ENCODE results near the gene MYL10. TPM values are rescaled to one million over a fixed set of nuclear protein-coding genes. Genes with fewer than 3 reads are reported as not detected.

Gene MYL10
- polyA plus RNA-seq, 1 of the 3 experiments (the other 2 are of a cell fraction), result not detected

- H3K4me1 ChIP-seq (ENCODE audit: control insufficient read depth in 1 of 2, insufficient read depth in 2 of 2, low read depth in 1 of 2, low read length in 1 of 2), result no peaks in the 10 kb centered on the region
- ChIA-PET POLR2A (no interaction called here), CTCF (interaction anchor here (1.9 to 3.2 kb wide), 2 partner anchors 20 to 231 kb away, joined by 6 to 15 read pairs; no protein-coding TSS in a partner anchor)
- no peaks in the 10 kb centered on the region for H3K36me3 ChIP-seq (replicated peaks in 1 of 2; ENCODE audit: control insufficient read depth in 1 of 2, insufficient read depth in 2 of 2, low read length in 1 of 2)
- no peaks in the 10 kb centered on the region for H3K9me3 ChIP-seq
- no peak overlapping the region for H3K4me2 ChIP-seq
- H3K4me3 ChIP-seq (ENCODE audit: low read depth in 2 of 2, low read length in 1 of 2), result no peak overlapping the region
- H3F3A ChIP-seq (replicated peaks; ENCODE audit: insufficient read depth), result no peaks in the 10 kb centered on the region
- no peak for DNase-seq
- TF ChIP-seq MAX (IDR thresholded peaks at IDR 0.05; ENCODE audit: low read depth), result no peak
- no peak for TF ChIP-seq FOXJ3 (CRISPR knock-in tag; IDR thresholded peaks at IDR 0.05)
- no peak for TF ChIP-seq NFIC (IDR thresholded peaks at IDR 0.05; ENCODE audit: borderline replicate concordance)
- no peak for TF ChIP-seq TEAD4 (IDR thresholded peaks at IDR 0.05; ENCODE audit: borderline replicate concordance, insufficient read depth)
- no peak for TF ChIP-seq SMC3 (IDR thresholded peaks at IDR 0.05; ENCODE audit: low read depth, low read length)
- TF ChIP-seq RXRA (IDR thresholded peaks at IDR 0.05; ENCODE audit: borderline replicate concordance, low read depth), result no peak
- TF ChIP-seq TAF1 (IDR thresholded peaks at IDR 0.05; ENCODE audit: borderline replicate concordance, low read depth, low read length), result no peak
- TF ChIP-seq EP300 (IDR thresholded peaks at IDR 0.05; ENCODE audit: borderline replicate concordance in 1 of 2, low read depth in 1 of 2, low read length in 1 of 2), result no peak
- TF ChIP-seq TCF12 (IDR thresholded peaks at IDR 0.05), result no peak
- TF ChIP-seq MEF2A (IDR thresholded peaks at IDR 0.05; ENCODE audit: borderline replicate concordance, low read depth), result no peak
- no peak for TF ChIP-seq CHD2 (IDR thresholded peaks at IDR 0.05; ENCODE audit: low read length, partially characterized antibody)
- TF ChIP-seq SIN3A (IDR thresholded peaks at IDR 0.05; ENCODE audit: borderline replicate concordance, low read depth, low read length), result no peak
- TF ChIP-seq IRF3 (IDR thresholded peaks at IDR 0.05; ENCODE audit: low read depth, low read length), result no peak
- H4K20me1 ChIP-seq (ENCODE audit: insufficient read depth), result no peaks in the 10 kb centered on the region
- no peaks in the 10 kb centered on the region; the same call in 1 of the 2 replicates for H3K27me3 ChIP-seq (ENCODE audit: insufficient read depth)
- H3K9ac ChIP-seq, result no peak overlapping the region
- no peak overlapping the region for H2AFZ ChIP-seq (ENCODE audit: low read depth)
- no peaks in the 10 kb centered on the region for H3K79me2 ChIP-seq (ENCODE audit: insufficient read depth)
- no peaks in the 10 kb centered on the region for H3K9me2 ChIP-seq
- WGBS (ENCODE audit: low lambda C conversion rate), result 92% methylated on average over 3 of the region's 3 CpGs
- no peak overlapping the region for H3K27ac ChIP-seq (ENCODE audit: low read depth in 2 of 2, low read length in 1 of 2)
Measured at GRCh38 chr7:101582971-101583370, 46.1 kb downstream of the MYL10 start.

GRCh38 chr7:101581891-101582290 lies 47.2 kb downstream of the MYL10 start:
- ChIA-PET CTCF (interaction anchor here (0.6 to 3.2 kb wide), 3 partner anchors 21 to 232 kb away, joined by 3 to 15 read pairs (median 6); no protein-coding TSS in a partner anchor), POLR2A (no interaction called here)
- 62% methylated on average over 10 of the region's 10 CpGs for WGBS (ENCODE audit: low lambda C conversion rate)
- H3K4me2 ChIP-seq, result no peak overlapping the region
- TF ChIP-seq MEF2A (IDR thresholded peaks at IDR 0.05; ENCODE audit: borderline replicate concordance, low read depth) (no peak), RCOR1 (IDR thresholded peaks at IDR 0.05; ENCODE audit: low read length) (no peak), GATA2 (CRISPR knock-in tag; IDR thresholded peaks at IDR 0.05) (no peak), USF2 (IDR thresholded peaks at IDR 0.05; ENCODE audit: borderline replicate concordance, low read depth, low read length) (no peak), SIN3A (IDR thresholded peaks at IDR 0.05; ENCODE audit: borderline replicate concordance, low read depth, low read length) (no peak), MAX (IDR thresholded peaks at IDR 0.05; ENCODE audit: low read depth) (no peak), EP300 (IDR thresholded peaks at IDR 0.05; ENCODE audit: borderline replicate concordance in 1 of 2, low read depth in 1 of 2, low read length in 1 of 2) (no peak), PBX3 (IDR thresholded peaks at IDR 0.05) (no peak)
- no peaks in the 10 kb centered on the region for H3F3A ChIP-seq (replicated peaks; ENCODE audit: insufficient read depth)
- H3K9ac ChIP-seq, result no peak overlapping the region
- H2AFZ ChIP-seq (ENCODE audit: low read depth), result no peak overlapping the region
- H4K20me1 ChIP-seq (ENCODE audit: insufficient read depth), result no peaks in the 10 kb centered on the region
- DNase-seq, result no peak
- H3K27me3 ChIP-seq (ENCODE audit: insufficient read depth), result no peaks in the 10 kb centered on the region; the same call in 1 of the 2 replicates
- H3K79me2 ChIP-seq (ENCODE audit: insufficient read depth), result no peaks in the 10 kb centered on the region
- H3K36me3 ChIP-seq (replicated peaks in 1 of 2; ENCODE audit: control insufficient read depth in 1 of 2, insufficient read depth in 2 of 2, low read length in 1 of 2), result no peaks in the 10 kb centered on the region
- no peaks in the 10 kb centered on the region for H3K4me1 ChIP-seq (ENCODE audit: control insufficient read depth in 1 of 2, insufficient read depth in 2 of 2, low read depth in 1 of 2, low read length in 1 of 2)
- H3K4me3 ChIP-seq (ENCODE audit: low read depth in 2 of 2, low read length in 1 of 2), result no peak overlapping the region
- no peaks in the 10 kb centered on the region for H3K9me3 ChIP-seq
- H3K27ac ChIP-seq (ENCODE audit: low read depth in 2 of 2, low read length in 1 of 2), result no peak overlapping the region
- no peaks in the 10 kb centered on the region for H3K9me2 ChIP-seq
